ENCODE data around the gene TCF7L2.

TCF7L2 gene

GRCh38 chr10:113149626-113150025, 199.6 kb downstream of the TCF7L2 start:
- no peak for DNase-seq (ENCODE audit: low spot score)

GRCh38 chr10:113151190-113151666, 201.2 kb downstream of the TCF7L2 start:
- DNase-seq (ENCODE audit: low spot score) = no peak

GRCh38 chr10:113153493-113154102, 203.6 kb downstream of the TCF7L2 start:
- no peak for DNase-seq (ENCODE audit: low spot score)

GRCh38 chr10:113157441-113157840, 207.4 kb downstream of the TCF7L2 start:
- no peak for DNase-seq (ENCODE audit: low spot score)

GRCh38 chr10:113158183-113158582, 208.1 kb downstream of the TCF7L2 start:
- no peak for DNase-seq (ENCODE audit: low spot score)

GRCh38 chr10:113159563-113159962, 209.5 kb downstream of the TCF7L2 start:
- DNase-seq (ENCODE audit: low spot score) = no peak

GRCh38 chr10:113160641-113161040, 210.6 kb downstream of the TCF7L2 start:
- DNase-seq (ENCODE audit: low spot score) = no peak

GRCh38 chr10:113161066-113161465, 211.0 kb downstream of the TCF7L2 start:
- no peak for DNase-seq (ENCODE audit: low spot score)

- DNase-seq (ENCODE audit: low spot score) = no peak
Measured at GRCh38 chr10:113162960-113163359, 212.9 kb downstream of the TCF7L2 start.

- no peak for DNase-seq (ENCODE audit: low spot score)
Measured at GRCh38 chr10:113165673-113166072, 215.6 kb downstream of the TCF7L2 start.

GRCh38 chr10:113167702-113168101, 217.7 kb downstream of the TCF7L2 start:
- DNase-seq (ENCODE audit: low spot score) = no peak

GRCh38 chr10:113168584-113168983, 218.5 kb downstream of the TCF7L2 start:
- no peak for DNase-seq (ENCODE audit: low spot score)

- no peak for DNase-seq (ENCODE audit: low spot score)
Measured at GRCh38 chr10:113169111-113169510, 219.1 kb downstream of the TCF7L2 start.

GRCh38 chr10:113169853-113170460, 219.9 kb downstream of the TCF7L2 start:
- DNase-seq (ENCODE audit: low spot score) = no peak

- no peak for DNase-seq (ENCODE audit: low spot score)
Measured at GRCh38 chr10:113171662-113172061, 221.6 kb downstream of the TCF7L2 start.

- no peak for DNase-seq (ENCODE audit: low spot score)
Measured at GRCh38 chr10:113175176-113175575, 225.1 kb downstream of the TCF7L2 start.

- no peak for DNase-seq (ENCODE audit: low spot score)
Measured at GRCh38 chr10:113175756-113176651, 226.0 kb downstream of the TCF7L2 start.

- DNase-seq (ENCODE audit: low spot score) = no peak
Measured at GRCh38 chr10:113176652-113177155, 226.7 kb downstream of the TCF7L2 start.

- no peak for DNase-seq (ENCODE audit: low spot score)
Measured at GRCh38 chr10:113177156-113177935, 227.3 kb downstream of the TCF7L2 start.

GRCh38 chr10:113177936-113178335, 227.9 kb downstream of the TCF7L2 start:
- DNase-seq (ENCODE audit: low spot score) = no peak

GRCh38 chr10:113178771-113179170, 228.7 kb downstream of the TCF7L2 start:
- DNase-seq (ENCODE audit: low spot score) = no peak

- DNase-seq (ENCODE audit: low spot score) = no peak
Measured at GRCh38 chr10:113179265-113179664, 229.2 kb downstream of the TCF7L2 start.

Measured in hematopoietic multipotent progenitor cell treated with erythropoietin and hydrocortisone succinate and interleukin-3 and kit ligand, for 15 days (in vitro differentiated cells).